ENCODE data around the gene MOV10L1. TPM values are rescaled to one million over a fixed set of nuclear protein-coding genes. Genes with fewer than 3 reads are reported as not detected.
"Not testable (repeated sequence)": the region's sequence is repeated elsewhere in the genome, so short reads cannot be mapped to it uniquely, and the experiment has no call there.

MOV10L1 gene
- total RNA-seq, 4 donors from 2014 or later, result 0.23 to 0.83 (median 0.40) TPM

DNA sequence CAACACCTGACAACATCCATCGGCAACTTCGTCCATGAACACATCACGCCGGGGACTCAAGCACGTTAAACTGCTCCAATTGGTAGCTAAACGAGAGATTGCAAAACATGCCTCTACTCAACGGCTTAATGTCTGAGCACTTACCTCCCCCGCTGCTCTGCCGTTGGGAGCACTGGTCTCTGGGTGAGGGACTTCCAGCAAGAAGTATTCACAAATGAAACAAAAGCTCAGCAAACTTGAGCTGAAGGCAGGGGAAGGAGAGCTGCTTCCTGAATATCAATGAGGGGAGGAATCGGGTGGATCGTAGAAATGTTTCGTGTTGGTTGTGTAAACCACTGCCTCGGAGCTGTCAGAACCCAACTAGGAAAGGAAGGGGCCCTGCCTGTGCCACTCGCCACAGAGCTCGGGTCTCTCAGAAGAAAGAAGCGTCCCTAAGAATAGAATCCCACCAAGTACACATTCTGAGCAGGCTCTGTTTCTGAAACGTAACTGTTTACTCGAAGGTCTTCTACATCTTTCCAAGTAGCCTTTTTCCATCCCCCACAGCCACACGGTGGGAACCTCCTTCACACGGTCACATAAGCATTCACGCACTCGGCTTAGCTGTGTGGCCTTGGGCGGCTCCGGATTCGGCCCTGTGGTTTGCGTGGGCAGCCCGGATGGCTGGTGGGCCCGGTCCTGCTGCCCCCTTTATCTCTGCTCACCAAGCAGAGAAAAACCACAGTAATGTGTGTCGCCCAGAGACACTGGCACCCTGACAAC is 4.4 kb upstream of the MOV10L1 start, which contains the start of gene MLC1:
TSS of gene MLC1 (minus strand) at position 216 of the 762 bp plus-strand sequence. CDS start 524 bp downstream, outside the sequence.
- H3K27ac ChIP-seq (replicated peaks in 1 of 4), result no peak within 1 kb of the TSS
- WGBS, result 58% methylated on average over 29 of the region's 29 CpGs
- no peaks in the 10 kb centered on the region for H3K4me1 ChIP-seq
- H3K4me3 ChIP-seq, result no peak within 1 kb of the TSS
- TF ChIP-seq POLR2A (IDR thresholded peaks at IDR 0.05; ENCODE audit: low read depth) (no peak), EP300 (IDR thresholded peaks at IDR 0.05) (no peak), POLR2AphosphoS5 (IDR thresholded peaks at IDR 0.05) (no peak)
- TF ChIP-seq, protein P1, sequence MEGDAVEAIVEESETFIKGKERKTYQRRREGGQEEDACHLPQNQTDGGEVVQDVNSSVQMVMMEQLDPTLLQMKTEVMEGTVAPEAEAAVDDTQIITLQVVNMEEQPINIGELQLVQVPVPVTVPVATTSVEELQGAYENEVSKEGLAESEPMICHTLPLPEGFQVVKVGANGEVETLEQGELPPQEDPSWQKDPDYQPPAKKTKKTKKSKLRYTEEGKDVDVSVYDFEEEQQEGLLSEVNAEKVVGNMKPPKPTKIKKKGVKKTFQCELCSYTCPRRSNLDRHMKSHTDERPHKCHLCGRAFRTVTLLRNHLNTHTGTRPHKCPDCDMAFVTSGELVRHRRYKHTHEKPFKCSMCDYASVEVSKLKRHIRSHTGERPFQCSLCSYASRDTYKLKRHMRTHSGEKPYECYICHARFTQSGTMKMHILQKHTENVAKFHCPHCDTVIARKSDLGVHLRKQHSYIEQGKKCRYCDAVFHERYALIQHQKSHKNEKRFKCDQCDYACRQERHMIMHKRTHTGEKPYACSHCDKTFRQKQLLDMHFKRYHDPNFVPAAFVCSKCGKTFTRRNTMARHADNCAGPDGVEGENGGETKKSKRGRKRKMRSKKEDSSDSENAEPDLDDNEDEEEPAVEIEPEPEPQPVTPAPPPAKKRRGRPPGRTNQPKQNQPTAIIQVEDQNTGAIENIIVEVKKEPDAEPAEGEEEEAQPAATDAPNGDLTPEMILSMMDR (IDR thresholded peaks at IDR 0.05), result no peak
- H3K9me3 ChIP-seq, result peaks cover 0 to 10% (median 5%) of the 10 kb centered on the region in 4 donors
- H3K27me3 ChIP-seq, result peaks cover 0 to 73% (median 10%) of the 10 kb centered on the region in 4 donors
- H3K36me3 ChIP-seq, result no peaks in the 10 kb centered on the region
- DNase-seq (ENCODE audit: extremely low spot score), result no peak
- intact Hi-C loops (cut with DNase I), result no loop called here

DNA sequence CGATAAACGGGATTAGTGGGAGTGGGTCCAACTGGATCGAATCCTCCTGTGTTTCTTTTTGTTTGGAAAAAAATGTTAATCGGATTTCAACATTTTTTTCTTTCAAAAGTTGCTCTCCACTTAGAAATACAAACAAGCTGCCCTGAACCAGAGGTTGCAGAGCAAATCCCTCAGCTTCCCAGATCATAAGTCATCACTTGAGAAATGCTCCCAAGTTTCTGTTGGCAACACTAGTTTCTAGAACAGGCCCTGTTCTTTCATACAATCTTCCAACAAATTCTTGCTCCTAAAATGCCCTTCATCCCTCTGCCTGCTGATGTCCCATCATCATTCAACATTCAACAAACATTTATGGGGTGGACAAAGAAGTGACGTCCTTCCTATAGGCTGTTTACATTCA is 3.3 kb upstream of the MOV10L1 start:
- H3K27ac ChIP-seq (replicated peaks in 1 of 4), result no peak overlapping the region
- H3K9me3 ChIP-seq, result peaks cover 0 to 12% (median 5%) of the 10 kb centered on the region in 4 donors
- H3K36me3 ChIP-seq, result no peaks in the 10 kb centered on the region
- no peak overlapping the region for H3K4me3 ChIP-seq
- peaks cover 0 to 81% (median 10%) of the 10 kb centered on the region in 4 donors for H3K27me3 ChIP-seq
- 80% methylated on average over 5 of the region's 5 CpGs for WGBS
- no peaks in the 10 kb centered on the region for H3K4me1 ChIP-seq
- no peak for DNase-seq (ENCODE audit: extremely low spot score)
- intact Hi-C loops (cut with DNase I), result no loop called here
- TF ChIP-seq EP300 (IDR thresholded peaks at IDR 0.05), result no peak
- TF ChIP-seq, protein P1 (IDR thresholded peaks at IDR 0.05), result no peak
- TF ChIP-seq POLR2AphosphoS5 (IDR thresholded peaks at IDR 0.05), result no peak
- no peak for TF ChIP-seq POLR2A (IDR thresholded peaks at IDR 0.05; ENCODE audit: low read depth)

DNA sequence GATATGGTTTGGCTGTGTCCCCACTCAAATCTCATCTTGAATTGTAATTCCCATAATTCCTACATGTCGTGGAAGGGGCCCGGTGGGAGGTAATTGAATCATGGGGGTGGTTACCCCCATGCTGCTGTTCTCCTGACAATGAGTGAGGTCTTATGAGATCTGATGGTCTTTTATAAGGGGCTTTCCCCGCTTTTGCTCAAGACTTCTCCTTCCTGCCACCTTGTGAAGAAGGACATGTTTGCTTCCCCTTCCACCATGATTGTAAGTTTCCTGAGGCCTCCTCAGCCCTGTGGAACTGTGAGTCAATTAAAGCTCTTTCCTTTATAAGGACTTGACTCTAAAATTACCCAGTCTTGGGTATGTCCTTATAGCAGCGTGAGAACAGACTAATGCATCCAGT is 2.8 kb upstream of the MOV10L1 start:
- 85% methylated on average over 4 of the region's 4 CpGs for WGBS
- intact Hi-C loops (cut with DNase I); H3K36me3 ChIP-seq; H3K27ac ChIP-seq (replicated peaks in 1 of 4); DNase-seq (ENCODE audit: extremely low spot score); H3K4me1 ChIP-seq; H3K4me3 ChIP-seq: not testable (repeated sequence)
- H3K9me3 ChIP-seq, result peaks cover 0 to 12% (median 5%) of the 10 kb centered on the region in 4 donors
- peaks cover 0 to 80% (median 10%) of the 10 kb centered on the region in 4 donors for H3K27me3 ChIP-seq

DNA sequence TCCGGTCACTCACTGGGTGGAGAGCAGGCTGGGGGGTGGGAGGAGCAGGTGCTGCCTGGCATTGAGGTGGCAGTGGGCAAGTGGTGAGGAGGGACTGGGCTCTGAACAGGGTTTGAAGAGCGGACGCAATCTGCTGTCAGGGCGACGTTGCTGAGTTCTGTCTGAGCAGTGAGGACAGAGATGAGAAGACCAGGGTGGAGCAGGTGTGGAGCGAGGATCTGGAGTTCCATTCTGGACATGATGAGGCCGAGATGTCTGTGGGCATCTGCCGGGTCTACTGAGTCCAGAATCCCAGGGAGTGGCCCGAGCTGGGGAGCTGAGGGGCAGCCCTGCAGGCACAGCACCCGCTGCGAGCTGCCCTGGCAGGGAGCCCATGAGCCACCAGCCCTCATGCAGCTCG is 2.2 kb upstream of the MOV10L1 start:
- WGBS, result 87% methylated on average over 10 of the region's 12 CpGs
- TF ChIP-seq POLR2AphosphoS5 (IDR thresholded peaks at IDR 0.05) (no peak), POLR2A (IDR thresholded peaks at IDR 0.05; ENCODE audit: low read depth) (no peak), EP300 (IDR thresholded peaks at IDR 0.05) (no peak)
- TF ChIP-seq, protein P1 (IDR thresholded peaks at IDR 0.05), result no peak
- Histone ChIP-seq H3K27me3 (peaks cover 0 to 75% (median 10%) of the 10 kb centered on the region in 4 donors), H3K4me1 (no peaks in the 10 kb centered on the region), H3K4me3 (no peak overlapping the region), H3K9me3 (peaks cover 0 to 12% (median 5%) of the 10 kb centered on the region in 4 donors), H3K27ac (replicated peaks in 1 of 4) (no peak overlapping the region), H3K36me3 (no peaks in the 10 kb centered on the region)
- intact Hi-C loops (cut with DNase I), result no loop called here
- no peak for DNase-seq (ENCODE audit: extremely low spot score)

DNA sequence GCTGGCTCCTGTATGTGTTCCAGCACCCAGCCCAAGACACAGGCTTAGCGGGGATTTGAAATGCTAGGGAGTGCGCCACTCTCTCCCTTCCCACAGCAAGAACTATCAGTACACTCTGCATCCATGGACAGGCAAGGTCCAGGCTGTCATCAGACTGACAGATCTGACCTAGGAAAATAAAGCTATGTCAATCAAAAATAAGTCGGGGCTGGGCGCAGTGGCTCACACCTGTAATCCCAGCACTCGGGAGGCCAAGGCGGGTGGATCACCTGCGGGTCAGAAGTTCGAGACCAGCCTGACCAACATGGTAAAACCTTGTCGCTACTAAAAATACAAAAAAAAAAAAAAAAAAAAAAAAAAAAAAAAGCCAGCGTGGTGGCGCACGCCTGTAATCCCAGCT is 1.7 kb upstream of the MOV10L1 start:
- no peak overlapping the region for H3K27ac ChIP-seq (replicated peaks in 1 of 4)
- no peak overlapping the region for H3K4me3 ChIP-seq
- TF ChIP-seq POLR2A (IDR thresholded peaks at IDR 0.05; ENCODE audit: low read depth), result no peak
- H3K36me3 ChIP-seq, result no peaks in the 10 kb centered on the region
- H3K4me1 ChIP-seq, result no peaks in the 10 kb centered on the region
- intact Hi-C loops (cut with DNase I), result no loop called here
- WGBS, result 94% methylated on average over 11 of the region's 12 CpGs
- peaks cover 0 to 70% (median 10%) of the 10 kb centered on the region in 4 donors for H3K27me3 ChIP-seq
- no peak for DNase-seq (ENCODE audit: extremely low spot score)
- peaks cover 0 to 12% (median 5%) of the 10 kb centered on the region in 4 donors for H3K9me3 ChIP-seq

Data from esophagus muscularis mucosa (tissue), 4 donors.